ENCODE data around the gene ATP5PD. TPM values are rescaled to one million over a fixed set of nuclear protein-coding genes. Genes with fewer than 3 reads are reported as not detected.

Gene ATP5PD
- total RNA-seq, 1 experiment from 2014 or later, result 383 TPM

DNA sequence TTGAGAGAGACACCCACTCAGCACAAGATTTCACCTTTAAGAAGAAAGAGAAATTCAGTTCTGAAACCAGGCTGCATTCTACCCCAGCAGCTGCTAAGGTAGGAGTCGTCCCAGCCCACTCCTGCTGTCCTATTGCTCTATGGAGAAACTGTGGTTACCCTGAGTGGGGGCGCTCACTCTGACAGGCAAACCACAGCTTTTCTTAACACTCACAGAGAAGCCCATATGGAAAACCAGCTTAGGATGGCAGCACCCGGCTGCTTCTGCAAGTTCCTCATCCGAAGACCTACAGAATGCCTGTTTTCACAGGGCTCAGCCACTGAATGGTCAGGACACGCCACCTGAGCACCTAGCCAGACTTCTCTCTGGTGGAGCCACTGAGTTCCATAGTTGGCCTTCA is 7.5 kb downstream of the ATP5PD start:
- H3K9me3 Mint-ChIP-seq, result no peaks in the 10 kb centered on the region
- ATAC-seq (no peak), DNase-seq (ENCODE audit: low spot score) (no peak)
- H3K27ac Mint-ChIP-seq, result peak overlapping the region; percentile 23; the same call in 1 of the 2 replicates
- H3K27me3 Mint-ChIP-seq (ENCODE audit: low read depth), result peaks cover 6% of the 10 kb centered on the region; the same call in 1 of the 2 replicates
- H3K36me3 Mint-ChIP-seq, result peaks cover 45% of the 10 kb centered on the region
- ChIA-PET CTCF (interaction anchor here (2.1 kb wide), 1 partner anchor 27 kb away, joined by 4 read pairs; the partner anchor contains the start of gene MRPL58), POLR2A (interaction anchor here (1.1 kb wide), 1 partner anchor 42 kb away, joined by 3 read pairs; no protein-coding TSS in a partner anchor)
- TF ChIP-seq ZNF263 (CRISPR knock-in tag; IDR thresholded peaks at IDR 0.05; ENCODE audit: low read depth) (no peak), NR3C1 (CRISPR knock-in tag; conservative IDR thresholded peaks at IDR 0.05; ENCODE audit: low read depth) (no peak), OVOL2 (CRISPR knock-in tag; IDR thresholded peaks at IDR 0.05; ENCODE audit: borderline replicate concordance) (no peak), GRHL2 (CRISPR knock-in tag; IDR thresholded peaks at IDR 0.05; ENCODE audit: insufficient replicate concordance, severe bottlenecking) (no peak)
- TF ChIP-seq, protein P1, sequence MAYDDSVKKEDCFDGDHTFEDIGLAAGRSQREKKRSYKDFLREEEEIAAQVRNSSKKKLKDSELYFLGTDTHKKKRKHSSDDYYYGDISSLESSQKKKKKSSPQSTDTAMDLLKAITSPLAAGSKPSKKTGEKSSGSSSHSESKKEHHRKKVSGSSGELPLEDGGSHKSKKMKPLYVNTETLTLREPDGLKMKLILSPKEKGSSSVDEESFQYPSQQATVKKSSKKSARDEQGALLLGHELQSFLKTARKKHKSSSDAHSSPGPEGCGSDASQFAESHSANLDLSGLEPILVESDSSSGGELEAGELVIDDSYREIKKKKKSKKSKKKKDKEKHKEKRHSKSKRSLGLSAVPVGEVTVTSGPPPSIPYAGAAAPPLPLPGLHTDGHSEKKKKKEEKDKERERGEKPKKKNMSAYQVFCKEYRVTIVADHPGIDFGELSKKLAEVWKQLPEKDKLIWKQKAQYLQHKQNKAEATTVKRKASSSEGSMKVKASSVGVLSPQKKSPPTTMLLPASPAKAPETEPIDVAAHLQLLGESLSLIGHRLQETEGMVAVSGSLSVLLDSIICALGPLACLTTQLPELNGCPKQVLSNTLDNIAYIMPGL (CRISPR knock-in tag; IDR thresholded peaks at IDR 0.05), result no peak
- TF ChIP-seq, protein P2, sequence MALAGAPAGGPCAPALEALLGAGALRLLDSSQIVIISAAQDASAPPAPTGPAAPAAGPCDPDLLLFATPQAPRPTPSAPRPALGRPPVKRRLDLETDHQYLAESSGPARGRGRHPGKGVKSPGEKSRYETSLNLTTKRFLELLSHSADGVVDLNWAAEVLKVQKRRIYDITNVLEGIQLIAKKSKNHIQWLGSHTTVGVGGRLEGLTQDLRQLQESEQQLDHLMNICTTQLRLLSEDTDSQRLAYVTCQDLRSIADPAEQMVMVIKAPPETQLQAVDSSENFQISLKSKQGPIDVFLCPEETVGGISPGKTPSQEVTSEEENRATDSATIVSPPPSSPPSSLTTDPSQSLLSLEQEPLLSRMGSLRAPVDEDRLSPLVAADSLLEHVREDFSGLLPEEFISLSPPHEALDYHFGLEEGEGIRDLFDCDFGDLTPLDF (CRISPR knock-in tag; IDR thresholded peaks at IDR 0.05), result no peak
- TF ChIP-seq, protein P3, sequence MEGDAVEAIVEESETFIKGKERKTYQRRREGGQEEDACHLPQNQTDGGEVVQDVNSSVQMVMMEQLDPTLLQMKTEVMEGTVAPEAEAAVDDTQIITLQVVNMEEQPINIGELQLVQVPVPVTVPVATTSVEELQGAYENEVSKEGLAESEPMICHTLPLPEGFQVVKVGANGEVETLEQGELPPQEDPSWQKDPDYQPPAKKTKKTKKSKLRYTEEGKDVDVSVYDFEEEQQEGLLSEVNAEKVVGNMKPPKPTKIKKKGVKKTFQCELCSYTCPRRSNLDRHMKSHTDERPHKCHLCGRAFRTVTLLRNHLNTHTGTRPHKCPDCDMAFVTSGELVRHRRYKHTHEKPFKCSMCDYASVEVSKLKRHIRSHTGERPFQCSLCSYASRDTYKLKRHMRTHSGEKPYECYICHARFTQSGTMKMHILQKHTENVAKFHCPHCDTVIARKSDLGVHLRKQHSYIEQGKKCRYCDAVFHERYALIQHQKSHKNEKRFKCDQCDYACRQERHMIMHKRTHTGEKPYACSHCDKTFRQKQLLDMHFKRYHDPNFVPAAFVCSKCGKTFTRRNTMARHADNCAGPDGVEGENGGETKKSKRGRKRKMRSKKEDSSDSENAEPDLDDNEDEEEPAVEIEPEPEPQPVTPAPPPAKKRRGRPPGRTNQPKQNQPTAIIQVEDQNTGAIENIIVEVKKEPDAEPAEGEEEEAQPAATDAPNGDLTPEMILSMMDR (IDR thresholded peaks at IDR 0.05), result no peak
- peaks cover 54% of the 10 kb centered on the region for H3K4me1 Mint-ChIP-seq
- H3K4me3 Mint-ChIP-seq, result no peak overlapping the region

DNA sequence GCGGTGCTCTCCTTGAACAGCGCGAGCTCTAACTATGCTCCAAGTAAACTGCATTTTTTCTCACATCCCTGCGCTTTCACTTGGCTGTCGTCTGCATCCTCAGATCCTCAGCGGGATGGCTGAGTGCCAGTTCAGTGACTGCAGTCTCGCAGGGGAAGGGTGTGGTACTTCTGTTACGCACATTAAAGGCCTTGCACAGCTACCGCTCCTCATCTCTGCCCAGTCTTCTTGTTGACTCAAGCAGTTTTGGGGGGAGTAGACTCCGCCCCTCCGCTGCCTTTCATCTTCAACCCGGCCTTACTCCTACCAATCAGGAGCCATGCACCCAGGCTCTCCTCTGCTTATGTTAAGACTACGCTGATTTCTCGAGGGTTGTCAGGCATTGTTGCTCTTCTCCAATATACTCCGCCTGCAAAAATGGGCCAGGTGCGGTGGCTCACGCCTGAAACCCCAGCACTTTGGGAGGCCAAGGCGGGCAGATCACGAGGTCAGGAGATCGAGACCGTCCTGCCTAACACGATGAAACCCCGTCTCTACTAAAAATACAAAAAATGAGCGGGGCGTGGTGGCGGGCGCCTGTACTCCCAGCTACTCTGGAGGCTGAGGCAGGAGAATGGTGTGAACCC is 10.0 kb downstream of the ATP5PD start:
- Mint-ChIP-seq H3K4me1 (peaks cover 36% of the 10 kb centered on the region), H3K9me3 (no peaks in the 10 kb centered on the region), H3K27me3 (ENCODE audit: low read depth) (peaks cover 13% of the 10 kb centered on the region), H3K36me3 (peaks cover 36% of the 10 kb centered on the region), H3K4me3 (peak overlapping the region; percentile 19), H3K27ac (peak overlapping the region; percentile 98)
- ChIA-PET CTCF (interaction anchor here (0.6 to 3.5 kb wide), 10 partner anchors 18 to 1785 kb away, joined by 3 to 38 read pairs (median 4); partner anchors contain the start of genes CDR2L and HID1), POLR2A (interaction anchor here (1.3 kb wide), 1 partner anchor 10 kb away, joined by 3 read pairs; the partner anchor contains the start of gene ATP5PD)
- ATAC-seq (0 out of 2 replicates have a peak, but pooled peaks have one; percentile 1), DNase-seq (ENCODE audit: low spot score) (peak; percentile 53)
- TF ChIP-seq GABPB1 (CRISPR knock-in tag; IDR thresholded peaks at IDR 0.05), result no peak
- TF ChIP-seq, protein P4, sequence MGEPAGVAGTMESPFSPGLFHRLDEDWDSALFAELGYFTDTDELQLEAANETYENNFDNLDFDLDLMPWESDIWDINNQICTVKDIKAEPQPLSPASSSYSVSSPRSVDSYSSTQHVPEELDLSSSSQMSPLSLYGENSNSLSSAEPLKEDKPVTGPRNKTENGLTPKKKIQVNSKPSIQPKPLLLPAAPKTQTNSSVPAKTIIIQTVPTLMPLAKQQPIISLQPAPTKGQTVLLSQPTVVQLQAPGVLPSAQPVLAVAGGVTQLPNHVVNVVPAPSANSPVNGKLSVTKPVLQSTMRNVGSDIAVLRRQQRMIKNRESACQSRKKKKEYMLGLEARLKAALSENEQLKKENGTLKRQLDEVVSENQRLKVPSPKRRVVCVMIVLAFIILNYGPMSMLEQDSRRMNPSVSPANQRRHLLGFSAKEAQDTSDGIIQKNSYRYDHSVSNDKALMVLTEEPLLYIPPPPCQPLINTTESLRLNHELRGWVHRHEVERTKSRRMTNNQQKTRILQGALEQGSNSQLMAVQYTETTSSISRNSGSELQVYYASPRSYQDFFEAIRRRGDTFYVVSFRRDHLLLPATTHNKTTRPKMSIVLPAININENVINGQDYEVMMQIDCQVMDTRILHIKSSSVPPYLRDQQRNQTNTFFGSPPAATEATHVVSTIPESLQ (CRISPR knock-in tag; IDR thresholded peaks at IDR 0.05), result no peak
- TF ChIP-seq MYBL2 (CRISPR knock-in tag; IDR thresholded peaks at IDR 0.05), result no peak
- TF ChIP-seq, protein P5, sequence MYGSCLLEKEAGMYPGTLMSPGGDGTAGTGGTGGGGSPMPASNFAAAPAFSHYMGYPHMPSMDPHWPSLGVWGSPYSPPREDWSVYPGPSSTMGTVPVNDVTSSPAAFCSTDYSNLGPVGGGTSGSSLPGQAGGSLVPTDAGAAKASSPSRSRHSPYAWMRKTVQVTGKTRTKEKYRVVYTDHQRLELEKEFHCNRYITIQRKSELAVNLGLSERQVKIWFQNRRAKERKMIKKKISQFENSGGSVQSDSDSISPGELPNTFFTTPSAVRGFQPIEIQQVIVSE (CRISPR knock-in tag; IDR thresholded peaks at IDR 0.05; ENCODE audit: borderline replicate concordance), result no peak
- no peak for TF ChIP-seq TEAD4 (CRISPR knock-in tag; IDR thresholded peaks at IDR 0.05)
- TF ChIP-seq JAZF1 (CRISPR knock-in tag; IDR thresholded peaks at IDR 0.05), result no peak
- TF ChIP-seq, protein P6, sequence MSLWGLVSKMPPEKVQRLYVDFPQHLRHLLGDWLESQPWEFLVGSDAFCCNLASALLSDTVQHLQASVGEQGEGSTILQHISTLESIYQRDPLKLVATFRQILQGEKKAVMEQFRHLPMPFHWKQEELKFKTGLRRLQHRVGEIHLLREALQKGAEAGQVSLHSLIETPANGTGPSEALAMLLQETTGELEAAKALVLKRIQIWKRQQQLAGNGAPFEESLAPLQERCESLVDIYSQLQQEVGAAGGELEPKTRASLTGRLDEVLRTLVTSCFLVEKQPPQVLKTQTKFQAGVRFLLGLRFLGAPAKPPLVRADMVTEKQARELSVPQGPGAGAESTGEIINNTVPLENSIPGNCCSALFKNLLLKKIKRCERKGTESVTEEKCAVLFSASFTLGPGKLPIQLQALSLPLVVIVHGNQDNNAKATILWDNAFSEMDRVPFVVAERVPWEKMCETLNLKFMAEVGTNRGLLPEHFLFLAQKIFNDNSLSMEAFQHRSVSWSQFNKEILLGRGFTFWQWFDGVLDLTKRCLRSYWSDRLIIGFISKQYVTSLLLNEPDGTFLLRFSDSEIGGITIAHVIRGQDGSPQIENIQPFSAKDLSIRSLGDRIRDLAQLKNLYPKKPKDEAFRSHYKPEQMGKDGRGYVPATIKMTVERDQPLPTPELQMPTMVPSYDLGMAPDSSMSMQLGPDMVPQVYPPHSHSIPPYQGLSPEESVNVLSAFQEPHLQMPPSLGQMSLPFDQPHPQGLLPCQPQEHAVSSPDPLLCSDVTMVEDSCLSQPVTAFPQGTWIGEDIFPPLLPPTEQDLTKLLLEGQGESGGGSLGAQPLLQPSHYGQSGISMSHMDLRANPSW (CRISPR knock-in tag; conservative IDR thresholded peaks at IDR 0.05; ENCODE audit: low read depth), result no peak
- no peak for TF ChIP-seq FOXP1 (CRISPR knock-in tag; IDR thresholded peaks at IDR 0.05; ENCODE audit: borderline replicate concordance)
- TF ChIP-seq, protein P7, sequence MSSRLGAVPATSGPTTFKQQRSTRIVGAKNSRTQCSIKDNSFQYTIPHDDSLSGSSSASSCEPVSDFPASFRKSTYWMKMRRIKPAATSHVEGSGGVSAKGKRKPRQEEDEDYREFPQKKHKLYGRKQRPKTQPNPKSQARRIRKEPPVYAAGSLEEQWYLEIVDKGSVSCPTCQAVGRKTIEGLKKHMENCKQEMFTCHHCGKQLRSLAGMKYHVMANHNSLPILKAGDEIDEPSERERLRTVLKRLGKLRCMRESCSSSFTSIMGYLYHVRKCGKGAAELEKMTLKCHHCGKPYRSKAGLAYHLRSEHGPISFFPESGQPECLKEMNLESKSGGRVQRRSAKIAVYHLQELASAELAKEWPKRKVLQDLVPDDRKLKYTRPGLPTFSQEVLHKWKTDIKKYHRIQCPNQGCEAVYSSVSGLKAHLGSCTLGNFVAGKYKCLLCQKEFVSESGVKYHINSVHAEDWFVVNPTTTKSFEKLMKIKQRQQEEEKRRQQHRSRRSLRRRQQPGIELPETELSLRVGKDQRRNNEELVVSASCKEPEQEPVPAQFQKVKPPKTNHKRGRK (CRISPR knock-in tag; IDR thresholded peaks at IDR 0.05; ENCODE audit: borderline replicate concordance), result no peak
- TF ChIP-seq, protein P8, sequence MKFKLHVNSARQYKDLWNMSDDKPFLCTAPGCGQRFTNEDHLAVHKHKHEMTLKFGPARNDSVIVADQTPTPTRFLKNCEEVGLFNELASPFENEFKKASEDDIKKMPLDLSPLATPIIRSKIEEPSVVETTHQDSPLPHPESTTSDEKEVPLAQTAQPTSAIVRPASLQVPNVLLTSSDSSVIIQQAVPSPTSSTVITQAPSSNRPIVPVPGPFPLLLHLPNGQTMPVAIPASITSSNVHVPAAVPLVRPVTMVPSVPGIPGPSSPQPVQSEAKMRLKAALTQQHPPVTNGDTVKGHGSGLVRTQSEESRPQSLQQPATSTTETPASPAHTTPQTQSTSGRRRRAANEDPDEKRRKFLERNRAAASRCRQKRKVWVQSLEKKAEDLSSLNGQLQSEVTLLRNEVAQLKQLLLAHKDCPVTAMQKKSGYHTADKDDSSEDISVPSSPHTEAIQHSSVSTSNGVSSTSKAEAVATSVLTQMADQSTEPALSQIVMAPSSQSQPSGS (CRISPR knock-in tag; IDR thresholded peaks at IDR 0.05; ENCODE audit: borderline replicate concordance, low read depth), result no peak
- TF ChIP-seq ZNF396 (CRISPR knock-in tag; IDR thresholded peaks at IDR 0.05; ENCODE audit: borderline replicate concordance), result no peak

Measured in WTC11 (cell line).